ENCODE measurements around the gene MSI2.
A peak's percentile ranks its signal among the peaks of the same experiment; 100 is the strongest.
"Not testable (repeated sequence)": the region's sequence is repeated elsewhere in the genome, so short reads cannot be mapped to it uniquely, and the experiment has no call there.

MSI2 gene

GRCh38 chr17:57215317-57215716, 41.0 kb upstream of the MSI2 start:
- TF ChIP-seq CTCF (conservative IDR thresholded peaks at IDR 0.05) = no peak
- H3K27ac ChIP-seq = peak overlapping the region; percentile 66

- TF ChIP-seq CTCF (conservative IDR thresholded peaks at IDR 0.05) = no peak
- no peak overlapping the region for H3K27ac ChIP-seq
These were observed 34.7 kb upstream of the MSI2 start for GRCh38 chr17:57221366-57222350.

- H3K27ac ChIP-seq = not testable (repeated sequence)
These were observed 33.9 kb upstream of the MSI2 start for GRCh38 chr17:57222422-57222821.

- H3K27ac ChIP-seq = no peak overlapping the region
- no peak for TF ChIP-seq CTCF (conservative IDR thresholded peaks at IDR 0.05)
These were observed 31.2 kb upstream of the MSI2 start for GRCh38 chr17:57225127-57225526.

- no peak for TF ChIP-seq CTCF (conservative IDR thresholded peaks at IDR 0.05)
- H3K27ac ChIP-seq = peak overlapping the region; percentile 26; the same call in 1 of the 2 replicates
These were observed 29.5 kb upstream of the MSI2 start for GRCh38 chr17:57226793-57227192.

GRCh38 chr17:57228911-57229310, 27.4 kb upstream of the MSI2 start:
- no peak for TF ChIP-seq CTCF (conservative IDR thresholded peaks at IDR 0.05)
- no peak overlapping the region for H3K27ac ChIP-seq

GRCh38 chr17:57234061-57234738, 22.1 kb upstream of the MSI2 start:
- TF ChIP-seq CTCF (conservative IDR thresholded peaks at IDR 0.05) = no peak
- H3K27ac ChIP-seq = no peak overlapping the region

- no peak for TF ChIP-seq CTCF (conservative IDR thresholded peaks at IDR 0.05)
- H3K27ac ChIP-seq = no peak overlapping the region
These were observed 21.6 kb upstream of the MSI2 start for GRCh38 chr17:57234739-57235092.

Data from VCaP (cell line).